Activated CD8-positive, alpha-beta T cell treated with anti-CD3 and anti-CD28 coated beads for 36 hours (primary cell): ENCODE data around the gene TEK. TPM values are rescaled to one million over a fixed set of nuclear protein-coding genes. Genes with fewer than 3 reads are reported as not detected.
A peak's percentile ranks its signal among the peaks of the same experiment; 100 is the strongest.
"Not testable (repeated sequence)": the region's sequence is repeated elsewhere in the genome, so short reads cannot be mapped to it uniquely, and the experiment has no call there.

Experiments used
- ATAC-seq: fragments of 200-7000 bp; cut with Tn5 transposase; one replicate; pipeline ENCODE4 v1.10.0; 2021; ENCODE audit warnings: mild to moderate bottlenecking, moderate library complexity
- CTCF ChIA-PET: fragments of 350-600 bp; sonication (Branson Sonifier 250); formaldehyde crosslinking; loops from one replicate; lab custom pipeline; 2021; ENCODE audit warnings: antibody characterized with exemption; lab: Charles Lee
- POLR2A ChIA-PET: fragments of 350-600 bp; sonication (Branson Sonifier 250); formaldehyde crosslinking; loops from one replicate; lab custom pipeline; 2021; ENCODE audit warnings: antibody characterized with exemption; lab: Charles Lee
- DNase-seq: peaks from one replicate; pipeline ENCODE4 v3.0.0-alpha.2; 2020
- H3K27ac Mint-ChIP-seq: one replicate; pipeline ENCODE4 v1.8.0; 2021; ENCODE audit warnings: mild to moderate bottlenecking, mixed read lengths
- H3K27me3 Mint-ChIP-seq: one replicate; pipeline ENCODE4 v1.8.0; 2021; ENCODE audit warnings: mixed read lengths
- H3K36me3 Mint-ChIP-seq: one replicate; pipeline ENCODE4 v1.8.0; 2021; ENCODE audit warnings: low read depth, mixed read lengths
- H3K4me1 Mint-ChIP-seq: one replicate; pipeline ENCODE4 v1.8.0; 2021; ENCODE audit warnings: low read depth, mixed read lengths
- H3K4me3 Mint-ChIP-seq: one replicate; pipeline ENCODE4 v1.8.0; 2021; ENCODE audit warnings: mild to moderate bottlenecking, moderate library complexity, mixed read lengths
- H3K9me3 Mint-ChIP-seq: one replicate; pipeline ENCODE4 v1.8.0; 2021; ENCODE audit warnings: mixed read lengths
- intact Hi-C: fragments of 100-400 bp; cut with micrococcal nuclease; formaldehyde crosslinking; loops from one replicate; pipeline ENCODE4 v1.10.0; 2022
- total RNA-seq, 2 experiments: library from RNA; stranded (reverse); gene quantifications; one replicate each; pipeline ENCODE4 v1.2.3, GENCODE V29; 2021
- TF ChIP-seq, protein P1 (sequence below): fragments of 200-600 bp; IDR thresholded peaks from one replicate; pipeline ENCODE4 v1.8.0; 2022; ENCODE audit warnings: antibody characterized with exemption, mild to moderate bottlenecking

TEK gene
- total RNA-seq, 2 experiments from 2014 or later: not detected

DNA sequence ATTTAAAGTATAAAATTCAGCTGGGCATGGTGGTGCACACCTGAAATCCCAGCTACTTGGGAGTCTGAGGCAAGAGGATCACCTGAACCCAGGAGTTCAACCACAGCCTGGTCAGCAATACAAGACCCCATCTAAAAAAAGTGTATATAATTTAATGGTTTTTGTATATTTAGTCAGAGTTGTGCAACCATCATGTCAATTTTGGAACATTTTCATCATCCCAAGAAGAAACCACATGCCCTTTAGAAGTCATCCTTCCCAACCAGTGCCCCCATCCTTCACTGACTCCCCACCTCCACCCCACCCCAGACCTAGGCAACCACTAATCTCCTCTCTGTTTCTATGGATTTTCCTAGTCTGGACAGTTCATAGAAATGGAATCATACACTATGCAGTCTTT, 18.8 kb upstream of the TEK start:
- CTCF ChIA-PET: no interaction called here
- TF ChIP-seq, protein P1, sequence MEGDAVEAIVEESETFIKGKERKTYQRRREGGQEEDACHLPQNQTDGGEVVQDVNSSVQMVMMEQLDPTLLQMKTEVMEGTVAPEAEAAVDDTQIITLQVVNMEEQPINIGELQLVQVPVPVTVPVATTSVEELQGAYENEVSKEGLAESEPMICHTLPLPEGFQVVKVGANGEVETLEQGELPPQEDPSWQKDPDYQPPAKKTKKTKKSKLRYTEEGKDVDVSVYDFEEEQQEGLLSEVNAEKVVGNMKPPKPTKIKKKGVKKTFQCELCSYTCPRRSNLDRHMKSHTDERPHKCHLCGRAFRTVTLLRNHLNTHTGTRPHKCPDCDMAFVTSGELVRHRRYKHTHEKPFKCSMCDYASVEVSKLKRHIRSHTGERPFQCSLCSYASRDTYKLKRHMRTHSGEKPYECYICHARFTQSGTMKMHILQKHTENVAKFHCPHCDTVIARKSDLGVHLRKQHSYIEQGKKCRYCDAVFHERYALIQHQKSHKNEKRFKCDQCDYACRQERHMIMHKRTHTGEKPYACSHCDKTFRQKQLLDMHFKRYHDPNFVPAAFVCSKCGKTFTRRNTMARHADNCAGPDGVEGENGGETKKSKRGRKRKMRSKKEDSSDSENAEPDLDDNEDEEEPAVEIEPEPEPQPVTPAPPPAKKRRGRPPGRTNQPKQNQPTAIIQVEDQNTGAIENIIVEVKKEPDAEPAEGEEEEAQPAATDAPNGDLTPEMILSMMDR: no peak
- intact Hi-C loops: loop anchor here (10.0 kb wide), 1 partner anchor 65 kb away; no protein-coding TSS in a partner anchor
- no peaks in the 10 kb centered on the region for H3K36me3 Mint-ChIP-seq
- no peak for ATAC-seq
- H3K27ac Mint-ChIP-seq: no peak overlapping the region
- H3K4me1 Mint-ChIP-seq: peaks cover 2% of the 10 kb centered on the region
- no peak overlapping the region for H3K4me3 Mint-ChIP-seq
- peaks cover 15% of the 10 kb centered on the region for H3K27me3 Mint-ChIP-seq
- no peak for DNase-seq
- POLR2A ChIA-PET: no interaction called here
- no peaks in the 10 kb centered on the region for H3K9me3 Mint-ChIP-seq

DNA sequence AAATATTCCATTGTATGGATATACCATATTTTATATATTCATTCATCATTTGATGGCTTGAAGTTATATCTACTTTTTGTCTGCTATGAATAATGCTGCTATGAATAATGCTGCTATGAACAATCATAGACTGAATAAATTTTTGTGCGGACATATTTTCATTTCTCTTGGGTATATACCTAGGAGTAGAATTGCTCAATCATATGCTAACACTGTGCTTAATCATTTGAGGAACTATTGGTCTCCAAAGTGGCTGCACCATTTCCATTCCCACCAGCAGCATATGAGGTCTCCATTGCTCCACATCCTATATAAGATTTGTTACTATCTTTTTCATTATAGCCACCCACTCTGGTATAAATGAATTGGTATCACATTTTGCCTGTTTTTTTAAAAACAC, 18.3 kb upstream of the TEK start:
- no peak overlapping the region for H3K27ac Mint-ChIP-seq

DNA sequence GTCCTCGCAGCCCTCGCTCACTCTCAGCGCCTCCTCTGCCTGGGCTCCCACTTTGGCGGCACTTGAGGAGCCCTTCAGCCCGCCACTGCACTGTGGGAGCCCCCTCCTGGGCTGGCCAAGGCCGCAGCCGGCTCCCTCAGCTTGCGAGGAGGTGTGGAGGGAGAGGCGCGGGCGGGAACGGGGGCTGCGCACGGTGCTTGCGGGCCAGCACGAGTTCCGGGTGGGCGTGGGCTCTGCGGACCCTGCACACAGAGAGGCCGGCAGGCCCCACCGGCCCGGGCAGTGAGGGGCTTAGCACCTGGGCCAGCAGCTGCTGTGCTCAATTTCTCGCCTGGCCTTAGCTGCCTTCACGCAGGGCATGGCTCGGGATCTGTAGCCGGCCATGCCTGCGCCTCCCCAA, 16.5 kb upstream of the TEK start:
- CTCF ChIA-PET, DNase-seq, H3K9me3 Mint-ChIP-seq, POLR2A ChIA-PET, H3K4me1 Mint-ChIP-seq, H3K36me3 Mint-ChIP-seq, H3K27ac Mint-ChIP-seq, H3K4me3 Mint-ChIP-seq, ATAC-seq: not testable (repeated sequence)
- H3K27me3 Mint-ChIP-seq: peaks cover 20% of the 10 kb centered on the region
- intact Hi-C loops: loop anchor here (10.0 kb wide), 1 partner anchor 62 kb away; no protein-coding TSS in a partner anchor

More for the DNA sequence above, 18.3 kb upstream of the TEK start:
- intact Hi-C loops: loop anchor here (10.0 kb wide), 1 partner anchor 64 kb away; no protein-coding TSS in a partner anchor
- ATAC-seq: no peak
- POLR2A ChIA-PET: no interaction called here
- Mint-ChIP-seq H3K4me3 (no peak overlapping the region), H3K36me3 (no peaks in the 10 kb centered on the region), H3K4me1 (peaks cover 2% of the 10 kb centered on the region), H3K9me3 (no peaks in the 10 kb centered on the region), H3K27me3 (peaks cover 18% of the 10 kb centered on the region)
- no peak for DNase-seq
- CTCF ChIA-PET: no interaction called here
- TF ChIP-seq, protein P1: no peak

DNA sequence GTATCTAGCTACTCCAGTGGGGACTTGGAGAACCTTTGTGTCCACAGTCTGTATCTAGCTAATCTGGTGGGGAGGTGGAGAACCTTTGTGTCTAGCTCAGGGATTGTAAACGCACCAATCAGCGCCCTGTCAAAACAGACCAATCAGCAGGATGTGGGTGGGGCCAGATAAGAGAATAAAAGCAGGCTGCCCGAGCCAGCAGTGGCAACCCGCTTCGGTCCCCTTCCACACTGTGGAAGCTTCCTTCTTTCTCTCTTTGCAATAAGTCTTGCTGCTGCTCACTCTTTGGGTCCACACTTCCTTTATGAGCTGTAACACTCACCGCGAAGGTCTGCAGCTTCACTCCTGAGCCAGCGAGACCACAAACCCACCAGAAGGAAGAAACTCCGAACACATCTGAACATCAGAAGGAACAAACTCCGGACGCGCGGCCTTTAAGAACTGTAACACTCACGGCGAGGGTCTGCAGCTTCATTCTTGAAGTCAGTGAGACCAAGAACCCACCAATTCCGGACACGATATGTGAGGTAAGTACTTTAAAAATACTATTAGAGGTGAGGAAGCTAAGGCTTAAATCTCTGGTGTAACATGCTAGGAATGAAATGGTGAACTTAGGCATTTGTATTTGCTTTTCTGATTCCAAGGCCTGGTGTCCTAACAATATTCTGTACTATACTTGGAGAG, 15.5 kb upstream of the TEK start:
- peaks cover 20% of the 10 kb centered on the region for H3K27me3 Mint-ChIP-seq
- intact Hi-C loops: loop anchor here (10.0 kb wide), 1 partner anchor 61 kb away; no protein-coding TSS in a partner anchor
- H3K9me3 Mint-ChIP-seq, H3K27ac Mint-ChIP-seq, POLR2A ChIA-PET, ATAC-seq, H3K36me3 Mint-ChIP-seq, H3K4me1 Mint-ChIP-seq, CTCF ChIA-PET, H3K4me3 Mint-ChIP-seq: not testable (repeated sequence)
- peak; percentile 8 for DNase-seq

DNA sequence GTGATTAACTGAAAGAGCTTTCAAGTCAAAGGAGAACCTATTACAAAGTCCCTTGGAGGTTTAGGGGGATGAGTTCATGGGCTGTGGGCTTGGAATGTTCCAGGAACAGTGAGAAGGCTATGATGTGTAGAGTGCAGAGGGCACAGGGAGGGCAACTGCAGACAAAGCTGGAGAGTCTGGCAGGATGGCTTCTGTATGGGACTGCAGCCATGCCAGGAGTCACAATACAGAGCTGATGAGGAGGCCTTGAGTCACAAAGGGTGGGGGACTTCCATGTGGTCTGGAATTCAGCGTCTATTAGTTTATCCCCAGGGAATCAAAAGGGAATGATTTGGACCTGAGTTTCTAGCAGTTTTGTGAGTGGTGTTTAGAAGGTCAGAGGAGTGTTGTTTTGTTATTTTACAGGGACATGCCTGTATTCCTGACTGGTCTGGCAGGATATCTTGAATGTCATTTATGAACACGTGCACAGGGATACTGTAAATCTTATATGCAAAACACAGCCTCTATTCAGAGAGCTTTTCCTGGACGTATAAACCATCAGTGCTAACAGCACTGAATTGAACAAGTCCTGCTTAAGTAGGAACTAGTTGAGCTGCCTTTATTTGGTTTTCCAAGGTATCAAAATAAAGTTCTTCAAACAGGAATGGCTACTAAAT, 14.3 kb upstream of the TEK start:
- ChIA-PET CTCF (no interaction called here), POLR2A (interaction anchor here (0.6 kb wide), 1 partner anchor 32 kb away, joined by 4 read pairs; no protein-coding TSS in a partner anchor)
- Mint-ChIP-seq H3K9me3 (peaks cover 3% of the 10 kb centered on the region), H3K4me1 (peaks cover 2% of the 10 kb centered on the region), H3K27ac (no peak overlapping the region), H3K36me3 (no peaks in the 10 kb centered on the region), H3K27me3 (peaks cover 20% of the 10 kb centered on the region), H3K4me3 (no peak overlapping the region)
- TF ChIP-seq, protein P1: no peak
- intact Hi-C loops: loop anchor here (10.0 kb wide), 1 partner anchor 60 kb away; no protein-coding TSS in a partner anchor
- no peak for ATAC-seq
- no peak for DNase-seq

DNA sequence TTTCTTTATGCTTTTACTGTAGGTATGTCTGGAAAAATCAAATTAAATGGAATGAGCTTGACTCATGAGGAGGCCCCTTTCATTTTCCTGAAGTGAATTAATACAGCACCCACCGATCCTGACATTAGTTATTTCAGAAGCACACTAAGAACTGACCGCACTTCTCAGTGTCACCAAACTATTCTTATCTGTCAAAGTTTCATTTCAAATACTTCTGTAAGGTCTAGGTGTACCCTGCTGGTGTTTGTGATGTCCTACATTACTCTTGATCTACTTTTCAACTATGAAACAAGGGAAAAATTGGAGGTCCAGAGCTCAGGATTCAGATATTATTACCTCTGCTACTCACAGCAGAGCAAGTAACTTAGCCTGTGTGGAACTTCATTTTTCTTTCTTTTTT, 1.8 kb upstream of the TEK start:
- POLR2A ChIA-PET: no interaction called here
- intact Hi-C loops: no loop called here
- no peak overlapping the region for H3K27ac Mint-ChIP-seq
- no peaks in the 10 kb centered on the region for H3K4me1 Mint-ChIP-seq
- H3K9me3 Mint-ChIP-seq: peaks cover 2% of the 10 kb centered on the region
- CTCF ChIA-PET: no interaction called here
- H3K4me3 Mint-ChIP-seq: no peak overlapping the region
- TF ChIP-seq, protein P1: no peak
- ATAC-seq (no peak), DNase-seq (no peak)
- no peaks in the 10 kb centered on the region for H3K27me3 Mint-ChIP-seq
- H3K36me3 Mint-ChIP-seq: no peaks in the 10 kb centered on the region
